SH-SY5Y (cell line): ENCODE results near the gene ARFGAP3.

Source experiments
- GATA2 ChIP-seq: IDR thresholded peaks from 2 replicates; pipeline ENCODE4 v1.6.1; 2011; ENCODE audit warnings: mild to moderate bottlenecking, low read depth, low read length
- GATA3 ChIP-seq: IDR thresholded peaks from 2 replicates; pipeline ENCODE4 v1.6.1; 2011; ENCODE audit warnings: low read depth, mild to moderate bottlenecking, low read length, moderate library complexity

- TF ChIP-seq GATA2 = no peak
- no peak for TF ChIP-seq GATA3
Measured at GRCh38 chr22:42817556-42817955, 39.5 kb downstream of the ARFGAP3 start.
